Nephron progenitor cell (in vitro differentiated cells): ENCODE results near the gene MEMO1.
"Not testable (repeated sequence)": the region's sequence is repeated elsewhere in the genome, so short reads cannot be mapped to it uniquely, and the experiment has no call there.

ENCODE experiments used
- DNase-seq: peaks from one replicate; pipeline ENCODE4 v3.0.0; 2021
- H3K27ac Mint-ChIP-seq: 2 replicates; pipeline ENCODE4 v1.8.0; 2021; ENCODE audit warnings: mild to moderate bottlenecking, moderate library complexity, mixed read lengths
- H3K27me3 Mint-ChIP-seq: 2 replicates; pipeline ENCODE4 v1.8.0; 2021; ENCODE audit warnings: mild to moderate bottlenecking, low read depth, mixed read lengths; ENCODE audit not compliant: poor library complexity
- H3K36me3 Mint-ChIP-seq: 2 replicates; pipeline ENCODE4 v1.8.0; 2021; ENCODE audit warnings: low read depth, mixed read lengths
- H3K4me1 Mint-ChIP-seq: 2 replicates; pipeline ENCODE4 v1.8.0; 2021; ENCODE audit warnings: mixed read lengths
- H3K4me3 Mint-ChIP-seq: 2 replicates; pipeline ENCODE4 v1.8.0; 2021; ENCODE audit warnings: mild to moderate bottlenecking, moderate library complexity, mixed read lengths
- H3K9me3 Mint-ChIP-seq: 2 replicates; pipeline ENCODE4 v1.8.0; 2021; ENCODE audit warnings: mild to moderate bottlenecking, moderate library complexity, mixed read lengths
- TF ChIP-seq, protein P1 (sequence below): fragments of 200-600 bp; sonication (generic); IDR thresholded peaks from 2 replicates; pipeline ENCODE4 v1.5.0; 2021; ENCODE audit warnings: antibody characterized with exemption

Gene MEMO1

DNA sequence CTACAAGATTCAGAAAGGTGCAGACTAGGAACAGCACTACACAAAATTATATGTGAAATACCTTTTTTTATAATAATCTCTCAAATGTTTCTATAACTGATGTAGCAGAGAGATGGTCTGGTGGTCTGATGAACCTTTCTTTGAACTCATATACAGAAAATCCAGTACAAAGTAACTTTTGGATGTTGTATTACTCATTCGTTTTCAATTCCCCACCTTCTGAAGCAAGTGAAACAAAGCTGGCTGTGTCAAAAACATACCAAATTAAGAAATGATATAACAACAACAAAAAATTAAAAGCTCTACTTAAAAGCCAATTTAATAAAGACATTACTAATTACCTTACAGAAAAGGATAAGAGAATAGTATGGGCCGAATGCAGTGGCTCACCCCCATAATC, 38.7 kb downstream of the MEMO1 start:
- no peaks in the 10 kb centered on the region for H3K27me3 Mint-ChIP-seq
- H3K9me3 Mint-ChIP-seq: peaks cover 3% of the 10 kb centered on the region
- no peak for DNase-seq
- TF ChIP-seq, protein P1, sequence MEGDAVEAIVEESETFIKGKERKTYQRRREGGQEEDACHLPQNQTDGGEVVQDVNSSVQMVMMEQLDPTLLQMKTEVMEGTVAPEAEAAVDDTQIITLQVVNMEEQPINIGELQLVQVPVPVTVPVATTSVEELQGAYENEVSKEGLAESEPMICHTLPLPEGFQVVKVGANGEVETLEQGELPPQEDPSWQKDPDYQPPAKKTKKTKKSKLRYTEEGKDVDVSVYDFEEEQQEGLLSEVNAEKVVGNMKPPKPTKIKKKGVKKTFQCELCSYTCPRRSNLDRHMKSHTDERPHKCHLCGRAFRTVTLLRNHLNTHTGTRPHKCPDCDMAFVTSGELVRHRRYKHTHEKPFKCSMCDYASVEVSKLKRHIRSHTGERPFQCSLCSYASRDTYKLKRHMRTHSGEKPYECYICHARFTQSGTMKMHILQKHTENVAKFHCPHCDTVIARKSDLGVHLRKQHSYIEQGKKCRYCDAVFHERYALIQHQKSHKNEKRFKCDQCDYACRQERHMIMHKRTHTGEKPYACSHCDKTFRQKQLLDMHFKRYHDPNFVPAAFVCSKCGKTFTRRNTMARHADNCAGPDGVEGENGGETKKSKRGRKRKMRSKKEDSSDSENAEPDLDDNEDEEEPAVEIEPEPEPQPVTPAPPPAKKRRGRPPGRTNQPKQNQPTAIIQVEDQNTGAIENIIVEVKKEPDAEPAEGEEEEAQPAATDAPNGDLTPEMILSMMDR: no peak
- H3K4me3 Mint-ChIP-seq: no peak overlapping the region
- H3K4me1 Mint-ChIP-seq: no peaks in the 10 kb centered on the region
- no peak overlapping the region for H3K27ac Mint-ChIP-seq
- peaks cover 10% of the 10 kb centered on the region for H3K36me3 Mint-ChIP-seq

DNA sequence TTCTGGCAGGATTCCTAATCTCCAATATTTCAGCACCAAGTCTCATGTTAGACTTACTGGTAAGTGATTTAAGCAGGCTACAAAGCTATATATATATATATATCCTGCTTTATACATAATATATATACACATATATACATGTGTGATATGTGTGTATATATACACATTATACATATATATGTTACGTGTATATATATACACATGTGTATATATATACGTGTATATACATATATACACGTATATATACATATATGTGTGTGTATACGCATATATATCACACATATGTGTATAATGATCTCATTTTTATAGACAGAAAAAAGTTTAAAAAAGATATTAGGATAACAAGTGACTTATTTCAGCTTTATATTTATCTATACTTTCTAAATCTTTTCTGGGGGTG, 41.6 kb downstream of the MEMO1 start:
- no peak overlapping the region for H3K27ac Mint-ChIP-seq
- no peaks in the 10 kb centered on the region for H3K4me1 Mint-ChIP-seq
- H3K27me3 Mint-ChIP-seq: no peaks in the 10 kb centered on the region
- TF ChIP-seq, protein P1: no peak
- H3K36me3 Mint-ChIP-seq: peaks cover 12% of the 10 kb centered on the region
- H3K9me3 Mint-ChIP-seq: no peaks in the 10 kb centered on the region
- H3K4me3 Mint-ChIP-seq: no peak overlapping the region
- no peak for DNase-seq

DNA sequence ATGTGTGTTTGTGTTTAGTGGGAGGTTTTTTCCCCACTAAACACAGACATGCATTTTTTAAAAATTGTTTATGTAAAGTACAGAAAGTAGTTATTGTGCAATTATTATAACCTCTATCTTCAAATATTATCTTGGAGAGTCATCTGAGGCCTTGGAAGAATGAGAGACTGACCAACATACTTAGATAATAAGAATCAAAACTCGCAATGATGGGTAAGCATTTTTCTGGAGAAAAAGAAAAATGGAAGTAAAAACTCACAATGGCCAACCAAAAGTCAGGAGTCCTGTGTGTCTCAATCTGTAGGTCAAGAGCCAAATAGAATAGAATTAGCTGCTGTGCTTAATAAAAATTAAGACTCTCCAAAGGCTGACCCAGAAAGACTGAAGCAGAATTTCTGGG, 43.0 kb downstream of the MEMO1 start:
- Mint-ChIP-seq H3K4me1 (no peaks in the 10 kb centered on the region), H3K9me3 (no peaks in the 10 kb centered on the region), H3K27me3 (no peaks in the 10 kb centered on the region), H3K4me3 (no peak overlapping the region), H3K27ac (no peak overlapping the region), H3K36me3 (peaks cover 15% of the 10 kb centered on the region)
- TF ChIP-seq, protein P1: no peak
- DNase-seq: no peak

DNA sequence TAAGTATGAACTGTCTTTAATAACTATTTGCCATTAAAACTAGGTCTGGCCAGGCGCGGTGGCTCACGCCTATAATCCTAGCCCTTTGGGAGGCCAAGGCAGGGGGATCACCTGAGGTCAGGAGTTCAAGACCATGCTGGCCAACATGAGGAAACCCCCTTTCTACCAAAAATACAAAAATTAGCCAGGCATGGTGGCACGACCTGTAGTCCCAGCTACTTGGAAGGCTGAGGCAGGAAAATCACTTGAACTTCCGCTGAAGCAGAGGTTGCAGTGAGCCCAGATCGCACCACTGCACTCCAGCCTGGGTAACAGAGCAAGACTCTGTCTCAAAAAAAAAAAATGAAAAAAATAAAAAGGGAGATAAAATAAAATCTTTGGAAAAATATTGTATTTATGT, 44.4 kb downstream of the MEMO1 start:
- peaks cover 13% of the 10 kb centered on the region for H3K36me3 Mint-ChIP-seq
- DNase-seq, H3K4me3 Mint-ChIP-seq, H3K27ac Mint-ChIP-seq, H3K9me3 Mint-ChIP-seq, H3K27me3 Mint-ChIP-seq, H3K4me1 Mint-ChIP-seq: not testable (repeated sequence)

DNA sequence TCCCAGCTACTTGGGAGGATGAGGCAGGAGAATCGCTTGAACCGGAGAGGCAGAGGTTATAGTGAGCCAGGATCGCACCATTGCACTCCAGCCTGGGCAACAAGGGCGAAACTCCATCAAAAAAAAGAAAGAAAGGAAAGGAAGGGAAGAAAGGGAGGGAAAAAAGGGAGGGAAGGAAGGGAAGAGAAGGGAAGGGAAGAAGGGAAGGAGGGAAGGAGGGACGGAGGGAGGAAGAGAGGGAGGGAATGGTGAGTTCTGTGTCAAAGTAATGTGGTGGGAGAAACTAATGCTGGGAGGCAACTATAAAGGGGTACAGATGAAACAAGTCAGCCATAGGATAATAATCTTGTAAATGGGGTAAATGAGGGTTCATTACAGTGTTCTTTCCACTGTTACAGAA, 45.7 kb downstream of the MEMO1 start:
- TF ChIP-seq, protein P1: no peak
- H3K4me1 Mint-ChIP-seq: no peaks in the 10 kb centered on the region
- H3K36me3 Mint-ChIP-seq: peaks cover 13% of the 10 kb centered on the region
- H3K4me3 Mint-ChIP-seq: no peak overlapping the region
- no peaks in the 10 kb centered on the region for H3K9me3 Mint-ChIP-seq
- no peak for DNase-seq
- no peaks in the 10 kb centered on the region for H3K27me3 Mint-ChIP-seq
- peak overlapping the region; percentile 78 for H3K27ac Mint-ChIP-seq

DNA sequence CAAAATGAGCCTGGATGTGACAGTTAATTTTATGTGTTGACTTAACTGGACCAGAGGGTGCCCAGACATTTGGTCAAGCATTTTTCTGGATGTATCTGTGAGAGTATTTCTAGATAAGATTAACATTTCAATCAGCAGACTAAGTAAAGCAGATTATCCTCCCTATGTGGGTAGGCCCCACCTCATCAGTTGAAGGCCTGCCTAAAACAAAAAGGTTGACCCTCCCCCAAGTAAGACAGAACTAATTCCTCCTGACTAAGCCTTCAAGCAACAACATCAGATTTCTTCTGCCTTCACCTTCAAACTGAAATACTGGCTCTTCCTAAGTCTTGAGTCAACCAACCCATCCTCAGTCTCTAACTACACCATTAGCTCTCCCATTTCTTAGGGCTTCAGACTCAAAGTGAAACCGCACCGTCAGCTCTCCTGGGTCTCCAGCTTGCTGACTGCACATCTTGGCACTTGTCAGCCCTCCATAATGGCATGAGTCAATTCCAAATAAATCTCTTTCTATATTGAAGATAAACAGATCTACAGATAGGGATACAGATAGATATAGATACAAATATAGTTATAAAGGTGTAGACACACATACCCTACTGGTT, 47.9 kb downstream of the MEMO1 start:
- no peak overlapping the region for H3K4me3 Mint-ChIP-seq
- H3K36me3 Mint-ChIP-seq: peaks cover 13% of the 10 kb centered on the region
- H3K27ac Mint-ChIP-seq: no peak overlapping the region
- TF ChIP-seq, protein P1: no peak
- H3K27me3 Mint-ChIP-seq: no peaks in the 10 kb centered on the region
- H3K9me3 Mint-ChIP-seq: no peaks in the 10 kb centered on the region
- DNase-seq: no peak
- H3K4me1 Mint-ChIP-seq: no peaks in the 10 kb centered on the region
